ENCODE data around the gene MAGEF1.
"Not testable (repeated sequence)": the region's sequence is repeated elsewhere in the genome, so short reads cannot be mapped to it uniquely, and the experiment has no call there.

Gene MAGEF1

GRCh38 chr3:184742676-184743135 lies 30.8 kb upstream of the MAGEF1 start:
- no peak for DNase-seq (ENCODE audit: low read depth in 2 of 2)

GRCh38 chr3:184741798-184742675 lies 30.2 kb upstream of the MAGEF1 start:
- DNase-seq (ENCODE audit: low read depth in 2 of 2): no peak

GRCh38 chr3:184741259-184741556 lies 29.3 kb upstream of the MAGEF1 start:
- DNase-seq (ENCODE audit: low read depth in 2 of 2): no peak

GRCh38 chr3:184740509-184741258 lies 28.8 kb upstream of the MAGEF1 start:
- no peak for DNase-seq (ENCODE audit: low read depth in 2 of 2)

GRCh38 chr3:184739594-184740505 lies 28.0 kb upstream of the MAGEF1 start:
- DNase-seq (ENCODE audit: low read depth in 2 of 2): no peak

GRCh38 chr3:184738982-184739381 lies 27.1 kb upstream of the MAGEF1 start:
- DNase-seq (ENCODE audit: low read depth in 2 of 2): no peak

- no peak for DNase-seq (ENCODE audit: low read depth in 2 of 2)
Observed at GRCh38 chr3:184738506-184738890, 26.6 kb upstream of the MAGEF1 start.

GRCh38 chr3:184737641-184738505 lies 26.0 kb upstream of the MAGEF1 start:
- no peak for DNase-seq (ENCODE audit: low read depth in 2 of 2)

- no peak for DNase-seq (ENCODE audit: low read depth in 2 of 2)
Observed at GRCh38 chr3:184737063-184737462, 25.2 kb upstream of the MAGEF1 start.

GRCh38 chr3:184734903-184735701 lies 23.2 kb upstream of the MAGEF1 start:
- no peak for DNase-seq (ENCODE audit: low read depth in 2 of 2)

- no peak for DNase-seq (ENCODE audit: low read depth in 2 of 2)
Observed at GRCh38 chr3:184733971-184734608, 22.2 kb upstream of the MAGEF1 start.

GRCh38 chr3:184733181-184733580 lies 21.3 kb upstream of the MAGEF1 start:
- DNase-seq (ENCODE audit: low read depth in 2 of 2): no peak

GRCh38 chr3:184731786-184732537 lies 20.1 kb upstream of the MAGEF1 start:
- no peak for DNase-seq (ENCODE audit: low read depth in 2 of 2)

GRCh38 chr3:184730924-184731323 lies 19.1 kb upstream of the MAGEF1 start:
- no peak for DNase-seq (ENCODE audit: low read depth in 2 of 2)

GRCh38 chr3:184729154-184729553 lies 17.3 kb upstream of the MAGEF1 start:
- DNase-seq (ENCODE audit: low read depth in 2 of 2): not testable (repeated sequence)

GRCh38 chr3:184728010-184728527 lies 16.2 kb upstream of the MAGEF1 start:
- DNase-seq (ENCODE audit: low read depth in 2 of 2): no peak

- DNase-seq (ENCODE audit: low read depth in 2 of 2): no peak
Observed at GRCh38 chr3:184727357-184728009, 15.6 kb upstream of the MAGEF1 start.

- DNase-seq (ENCODE audit: low read depth in 2 of 2): no peak
Observed at GRCh38 chr3:184726497-184726896, 14.6 kb upstream of the MAGEF1 start.

Data from stimulated activated CD8-positive, alpha-beta memory T cell treated with anti-CD3 and anti-CD28 coated beads, Interleukin-15, amount 100 ng/mL, for 4 hours (primary cell).